ENCODE results near the gene FOSB.

DNA sequence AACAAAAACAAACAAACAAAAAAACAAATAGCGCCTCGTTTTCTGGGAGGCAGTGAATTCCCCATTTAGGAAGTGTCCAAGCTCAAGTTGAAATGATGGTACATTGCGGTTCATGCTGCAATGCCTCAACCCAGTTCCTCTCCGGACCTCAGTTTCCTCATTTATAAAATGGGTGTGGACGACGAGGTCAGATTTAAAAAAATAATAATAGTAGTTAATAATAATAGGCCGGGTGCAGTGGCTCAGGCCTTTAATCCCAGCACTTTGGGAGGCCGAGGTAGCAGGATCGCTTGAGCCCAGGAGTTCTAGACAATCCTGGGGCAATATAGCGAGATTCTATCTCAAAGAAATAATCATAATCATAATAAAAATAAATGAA lies 28.6 kb upstream of the FOSB start:
- TF ChIP-seq CTCF (IDR thresholded peaks at IDR 0.05) (no peak), POLR2AphosphoS5 (IDR thresholded peaks at IDR 0.05) (no peak), POLR2A (IDR thresholded peaks at IDR 0.05) (no peak)
